ENCODE results near the gene KHK.

The KHK gene

GRCh38 chr2:27130396-27130795 is 43.8 kb downstream of the KHK start:
- DNase-seq = no peak

- DNase-seq = no peak
Measured at GRCh38 chr2:27131429-27131828, 44.9 kb downstream of the KHK start.

GRCh38 chr2:27133195-27133875 is 46.8 kb downstream of the KHK start:
- no peak for DNase-seq

GRCh38 chr2:27133905-27134780 is 47.6 kb downstream of the KHK start, which contains the start of gene PREB:
Gene PREB (minus strand): TSS chr2:27134636. CDS start chr2:27134421, 215 bp downstream.
- peak; percentile 92 for DNase-seq

GRCh38 chr2:27134781-27135477 is 48.4 kb downstream of the KHK start:
- no peak for DNase-seq

- DNase-seq = no peak
Measured at GRCh38 chr2:27135478-27135955, 48.9 kb downstream of the KHK start.

GRCh38 chr2:27136751-27137150 is 50.2 kb downstream of the KHK start:
- no peak for DNase-seq

GRCh38 chr2:27137322-27137935 is 50.9 kb downstream of the KHK start:
- DNase-seq = no peak

- no peak for DNase-seq
Measured at GRCh38 chr2:27138111-27138510, 51.5 kb downstream of the KHK start.

GRCh38 chr2:27139310-27139709 is 52.7 kb downstream of the KHK start, which contains the start of gene PRR30:
Gene PRR30 (minus strand): TSS chr2:27139410. CDS start chr2:27138329, 1,081 bp downstream.
- no peak for DNase-seq

- no peak for DNase-seq
Measured at GRCh38 chr2:27143285-27143684, 56.7 kb downstream of the KHK start.

- no peak for DNase-seq
Measured at GRCh38 chr2:27145682-27146081, 59.1 kb downstream of the KHK start.

- no peak for DNase-seq
Measured at GRCh38 chr2:27147935-27148334, 61.4 kb downstream of the KHK start.

- no peak for DNase-seq
Measured at GRCh38 chr2:27148801-27149439, 62.3 kb downstream of the KHK start, which contains the start of gene TCF23. Gene TCF23 (plus strand): TSS chr2:27149004. CDS start chr2:27149134, 130 bp downstream.

- no peak for DNase-seq
Measured at GRCh38 chr2:27149570-27150405, 63.2 kb downstream of the KHK start.

All from GOT3 (cell line).